ENCODE measurements around the gene VWC2L.

DNA sequence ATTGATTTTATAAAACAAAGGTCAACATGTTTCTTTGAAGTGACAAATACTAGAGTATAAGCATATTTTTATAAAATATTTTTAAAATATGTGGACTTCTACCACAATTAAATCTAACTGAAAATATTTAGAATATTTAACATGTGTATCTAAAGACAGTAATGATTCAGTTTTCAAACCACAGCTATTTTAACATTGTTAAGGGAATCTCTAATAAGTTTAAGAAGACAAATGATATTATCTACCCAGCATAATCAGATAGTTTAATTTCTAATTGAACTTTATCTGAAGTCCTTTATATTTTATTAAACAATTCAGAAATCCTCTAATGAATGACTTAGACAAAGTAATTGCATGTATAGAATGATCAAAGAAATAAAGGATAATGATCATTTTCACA is 96.2 kb downstream of the VWC2L start:
- TF ChIP-seq, protein P1, sequence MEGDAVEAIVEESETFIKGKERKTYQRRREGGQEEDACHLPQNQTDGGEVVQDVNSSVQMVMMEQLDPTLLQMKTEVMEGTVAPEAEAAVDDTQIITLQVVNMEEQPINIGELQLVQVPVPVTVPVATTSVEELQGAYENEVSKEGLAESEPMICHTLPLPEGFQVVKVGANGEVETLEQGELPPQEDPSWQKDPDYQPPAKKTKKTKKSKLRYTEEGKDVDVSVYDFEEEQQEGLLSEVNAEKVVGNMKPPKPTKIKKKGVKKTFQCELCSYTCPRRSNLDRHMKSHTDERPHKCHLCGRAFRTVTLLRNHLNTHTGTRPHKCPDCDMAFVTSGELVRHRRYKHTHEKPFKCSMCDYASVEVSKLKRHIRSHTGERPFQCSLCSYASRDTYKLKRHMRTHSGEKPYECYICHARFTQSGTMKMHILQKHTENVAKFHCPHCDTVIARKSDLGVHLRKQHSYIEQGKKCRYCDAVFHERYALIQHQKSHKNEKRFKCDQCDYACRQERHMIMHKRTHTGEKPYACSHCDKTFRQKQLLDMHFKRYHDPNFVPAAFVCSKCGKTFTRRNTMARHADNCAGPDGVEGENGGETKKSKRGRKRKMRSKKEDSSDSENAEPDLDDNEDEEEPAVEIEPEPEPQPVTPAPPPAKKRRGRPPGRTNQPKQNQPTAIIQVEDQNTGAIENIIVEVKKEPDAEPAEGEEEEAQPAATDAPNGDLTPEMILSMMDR (IDR thresholded peaks at IDR 0.05; ENCODE audit: low read depth, low read length, poor library complexity, severe bottlenecking) = no peak
- no peak for TF ChIP-seq EZH2phosphoT487 (IDR thresholded peaks at IDR 0.05; ENCODE audit: borderline replicate concordance, low read length)
